NCI-H524 (cell line): ENCODE results near the gene SPOCK1.

Source experiments
- DNase-seq, 2 experiments: peaks; one replicate each; lab custom pipeline; 2025; lab: John Stamatoyannopoulos, UW

The SPOCK1 gene

GRCh38 chr5:137441476-137441875, 57.6 kb downstream of the SPOCK1 start:
- no peak for DNase-seq

GRCh38 chr5:137440795-137441194, 58.3 kb downstream of the SPOCK1 start:
- no peak for DNase-seq

- DNase-seq = no peak
These were observed 59.5 kb downstream of the SPOCK1 start for GRCh38 chr5:137439645-137440044.

GRCh38 chr5:137438932-137439331, 60.2 kb downstream of the SPOCK1 start:
- no peak for DNase-seq

- no peak for DNase-seq
These were observed 61.4 kb downstream of the SPOCK1 start for GRCh38 chr5:137437774-137438173.

- DNase-seq = no peak
These were observed 65.6 kb downstream of the SPOCK1 start for GRCh38 chr5:137433539-137433938.

- no peak for DNase-seq
These were observed 66.8 kb downstream of the SPOCK1 start for GRCh38 chr5:137432376-137432775.

GRCh38 chr5:137431051-137431450, 68.1 kb downstream of the SPOCK1 start:
- no peak for DNase-seq

- DNase-seq = no peak
These were observed 83.9 kb downstream of the SPOCK1 start for GRCh38 chr5:137415231-137415681.

GRCh38 chr5:137414112-137414755, 84.9 kb downstream of the SPOCK1 start:
- no peak for DNase-seq

- no peak for DNase-seq
These were observed 87.0 kb downstream of the SPOCK1 start for GRCh38 chr5:137412136-137412535.

GRCh38 chr5:137410234-137411010, 88.7 kb downstream of the SPOCK1 start:
- no peak for DNase-seq

GRCh38 chr5:137409736-137410135, 89.4 kb downstream of the SPOCK1 start:
- no peak for DNase-seq

- DNase-seq = peak in 1 of 2 experiments; percentile 8
These were observed 92.0 kb downstream of the SPOCK1 start for GRCh38 chr5:137407090-137407489.

- DNase-seq = no peak
These were observed 93.7 kb downstream of the SPOCK1 start for GRCh38 chr5:137405393-137405792.

GRCh38 chr5:137403869-137404268, 95.3 kb downstream of the SPOCK1 start:
- no peak for DNase-seq

GRCh38 chr5:137402436-137403187, 96.5 kb downstream of the SPOCK1 start:
- no peak for DNase-seq

GRCh38 chr5:137401946-137402345, 97.2 kb downstream of the SPOCK1 start:
- peak; percentile 12 to 69 for DNase-seq

GRCh38 chr5:137400571-137400970, 98.6 kb downstream of the SPOCK1 start:
- DNase-seq = peak; percentile 70 to 91

- no peak for DNase-seq
These were observed 99.2 kb downstream of the SPOCK1 start for GRCh38 chr5:137399911-137400310.

GRCh38 chr5:137398751-137399150, 100.4 kb downstream of the SPOCK1 start:
- peak in 1 of 2 experiments; percentile 4 for DNase-seq

- DNase-seq = no peak
These were observed 101.0 kb downstream of the SPOCK1 start for GRCh38 chr5:137398154-137398553.
